OCI-LY7 (cell line): Measurements from ENCODE around the gene STAT6. TPM values are rescaled to one million over a fixed set of nuclear protein-coding genes. Genes with fewer than 3 reads are reported as not detected.
A peak's percentile ranks its signal among the peaks of the same experiment; 100 is the strongest.

Source experiments
- BruUV-seq: library from RNA; stranded (reverse); fragments of 400-500 nt; replicated peaks from 2 replicates; lab custom pipeline; 2021; lab: Mats Ljungman, UMichigan
- CTCF ChIA-PET: fragments of 300-600 bp; sonication (Branson Sonifier 250); formaldehyde crosslinking; loops from one replicate; lab custom pipeline; 2022; ENCODE audit warnings: antibody characterized with exemption; ENCODE audit not compliant: unreplicated experiment; lab: Charles Lee
- POLR2A ChIA-PET: fragments of 300-600 bp; sonication (Branson Sonifier 250); formaldehyde crosslinking; loops from one replicate; lab custom pipeline; 2022; ENCODE audit warnings: antibody characterized with exemption; lab: Charles Lee
- DNase-seq: peaks from one replicate; pipeline ENCODE4 v3.0.0-alpha.2; 2015; ENCODE audit warnings: low spot score
- H2AFZ ChIP-seq: fragments of 200-600 bp; sonication (generic), shearing (Covaris generic); 2 replicates; pipeline ENCODE4 v1.6.1; 2014; ENCODE audit warnings: mild to moderate bottlenecking, antibody characterized with exemption, low read length, moderate library complexity
- H3K27ac ChIP-seq: fragments of 200-600 bp; sonication (generic); 2 replicates; pipeline ENCODE4 v1.5.1; 2014; ENCODE audit warnings: mixed run types, low read depth, mild to moderate bottlenecking, moderate library complexity, low read length, inconsistent platforms; ENCODE audit not compliant: poor library complexity, severe bottlenecking
- H3K36me3 ChIP-seq: fragments of 200-600 bp; sonication (generic); 2 replicates; pipeline ENCODE4 v1.6.1; 2014; ENCODE audit warnings: mild to moderate bottlenecking, antibody characterized with exemption, low read length, moderate library complexity, mixed read lengths; ENCODE audit not compliant: insufficient read depth
- H3K4me1 ChIP-seq: fragments of 200-600 bp; sonication (generic); 2 replicates; pipeline ENCODE4 v1.5.1; 2014; ENCODE audit warnings: mild to moderate bottlenecking, low read length; ENCODE audit not compliant: insufficient read depth, poor library complexity, severe bottlenecking
- H3K4me2 ChIP-seq: fragments of 200-600 bp; sonication (generic); 2 replicates; pipeline ENCODE4 v1.6.1; 2014; ENCODE audit warnings: mild to moderate bottlenecking, low read length
- H3K4me3 ChIP-seq: fragments of 200-600 bp; sonication (generic); 2 replicates; pipeline ENCODE4 v1.5.1; 2014; ENCODE audit warnings: mild to moderate bottlenecking, low read depth, low read length; ENCODE audit not compliant: poor library complexity, severe bottlenecking
- H3K79me2 ChIP-seq: fragments of 200-600 bp; sonication (generic); 2 replicates; pipeline ENCODE4 v1.6.1; 2016; ENCODE audit warnings: low read depth, mild to moderate bottlenecking, low read length, moderate library complexity, mixed read lengths; ENCODE audit not compliant: insufficient read depth
- H3K9me2 ChIP-seq: fragments of 200-600 bp; sonication (generic); 2 replicates; pipeline ENCODE4 v1.6.1; 2016; ENCODE audit warnings: mild to moderate bottlenecking, low read length, mixed read lengths; ENCODE audit not compliant: insufficient read depth
- H3K9me3 ChIP-seq: fragments of 200-600 bp; sonication (generic); 2 replicates; pipeline ENCODE4 v1.6.1; 2014; ENCODE audit warnings: mild to moderate bottlenecking, mixed run types, low read length, mixed read lengths
- H4K20me1 ChIP-seq: fragments of 200-600 bp; sonication (generic); 2 replicates; pipeline ENCODE4 v1.6.1; 2014; ENCODE audit warnings: mild to moderate bottlenecking, antibody characterized with exemption, low read length, moderate library complexity, mixed read lengths; ENCODE audit not compliant: insufficient read depth
- CTCF ChIP-seq: fragments of 200-600 bp; sonication (generic); conservative IDR thresholded peaks from 2 replicates; pipeline ENCODE4 v1.5.1; 2014; ENCODE audit warnings: mild to moderate bottlenecking, antibody characterized with exemption, low read length, moderate library complexity, mixed read lengths
- EZH2phosphoT487 ChIP-seq: fragments of 200-600 bp; sonication (generic); IDR thresholded peaks from 2 replicates; pipeline ENCODE4 v1.6.1; 2018; ENCODE audit warnings: low read depth, borderline replicate concordance, mild to moderate bottlenecking, mixed run types, antibody characterized with exemption, low read length, moderate library complexity, mixed read lengths
- intact Hi-C: fragments of 100-400 bp; cut with micrococcal nuclease; formaldehyde crosslinking; loops from one replicate; pipeline ENCODE4 v1.10.0; 2022; ENCODE audit not compliant: unreplicated experiment
- total RNA-seq, 2 experiments: library from RNA; depleted of rRNA in 1 of 2; stranded (reverse); fragments of >200 nt in 1 of 2; shearing (Covaris generic) in 1 of 2; gene quantifications; 2 replicates each; pipeline ENCODE4 v1.2.3, GENCODE V29; 2014 to 2022

STAT6 gene
- total RNA-seq, 2 experiments from 2014 or later, result 73.6 to 128 TPM

- Histone ChIP-seq H3K79me2 (no peaks in the 10 kb centered on the region), H2AFZ (0 out of 2 replicates have a peak overlapping the region, but pooled peaks have one; percentile 26), H3K36me3 (no peaks in the 10 kb centered on the region), H3K4me1 (peaks cover 5% of the 10 kb centered on the region), H3K27ac (no peak overlapping the region), H3K4me3 (no peak overlapping the region), H4K20me1 (no peaks in the 10 kb centered on the region), H3K9me3 (no peaks in the 10 kb centered on the region), H3K9me2 (no peaks in the 10 kb centered on the region), H3K4me2 (no peak overlapping the region)
- ChIA-PET CTCF (no interaction called here), POLR2A (no interaction called here)
- TF ChIP-seq EZH2phosphoT487 (no peak), CTCF (no peak)
- no TSS peak for BruUV-seq
- intact Hi-C loops, result no loop called here
- DNase-seq, result no peak
Observed at GRCh38 chr12:57154804-57155434, 43.8 kb upstream of the STAT6 start.

- no peak overlapping the region for H3K4me2 ChIP-seq
- H2AFZ ChIP-seq, result no peak overlapping the region
- DNase-seq, result no peak
- H3K36me3 ChIP-seq, result no peaks in the 10 kb centered on the region
- no peaks in the 10 kb centered on the region for H4K20me1 ChIP-seq
- peaks cover 5% of the 10 kb centered on the region for H3K4me1 ChIP-seq
- intact Hi-C loops, result no loop called here
- POLR2A ChIA-PET, result interaction anchor here (0.6 kb wide), 2 partner anchors 188 to 352 kb away, joined by 3 read pairs; no protein-coding TSS in a partner anchor
- CTCF ChIA-PET, result interaction anchor here (0.6 kb wide), 1 partner anchor 15 kb away, joined by 7 read pairs; no protein-coding TSS in a partner anchor
- no peaks in the 10 kb centered on the region for H3K9me3 ChIP-seq
- no peaks in the 10 kb centered on the region for H3K9me2 ChIP-seq
- TF ChIP-seq CTCF, result no peak
- no peak for TF ChIP-seq EZH2phosphoT487
- no peak overlapping the region for H3K4me3 ChIP-seq
- BruUV-seq, result no TSS peak
- H3K79me2 ChIP-seq, result no peaks in the 10 kb centered on the region
- no peak overlapping the region for H3K27ac ChIP-seq
Observed at GRCh38 chr12:57154076-57154475, 42.9 kb upstream of the STAT6 start.

GRCh38 chr12:57153415-57153997 lies 42.3 kb upstream of the STAT6 start:
- intact Hi-C loops, result no loop called here
- POLR2A ChIA-PET, result interaction anchor here (0.6 kb wide), 1 partner anchor 188 kb away, joined by 3 read pairs; no protein-coding TSS in a partner anchor
- BruUV-seq, result no TSS peak
- H3K4me2 ChIP-seq, result no peak overlapping the region
- no peaks in the 10 kb centered on the region for H3K79me2 ChIP-seq
- peaks cover 5% of the 10 kb centered on the region for H3K4me1 ChIP-seq
- TF ChIP-seq CTCF (no peak), EZH2phosphoT487 (no peak)
- H4K20me1 ChIP-seq, result no peaks in the 10 kb centered on the region
- DNase-seq, result no peak
- CTCF ChIA-PET, result interaction anchor here (0.6 kb wide), 1 partner anchor 16 kb away, joined by 7 read pairs; no protein-coding TSS in a partner anchor
- H3K36me3 ChIP-seq, result no peaks in the 10 kb centered on the region
- H3K27ac ChIP-seq, result no peak overlapping the region
- no peak overlapping the region for H2AFZ ChIP-seq
- H3K4me3 ChIP-seq, result no peak overlapping the region
- no peaks in the 10 kb centered on the region for H3K9me2 ChIP-seq
- H3K9me3 ChIP-seq, result no peaks in the 10 kb centered on the region
